GM18505 (cell line): Measurements from ENCODE around the gene SMIM11.
"Not testable (repeated sequence)": the region's sequence is repeated elsewhere in the genome, so short reads cannot be mapped to it uniquely, and the experiment has no call there.

Source experiments
- ATAC-seq: cut with Tn5 transposase; IDR thresholded peaks from one replicate; pipeline ENCODE4 v1.9.1; 2021; ENCODE audit not compliant: unreplicated experiment
- POLR2A ChIP-seq: IDR thresholded peaks from 4 replicates; pipeline ENCODE4 v1.6.1; 2011; ENCODE audit warnings: borderline replicate concordance; ENCODE audit not compliant: insufficient read depth, insufficient read length; ENCODE audit errors: extremely low read depth

SMIM11 gene

DNA sequence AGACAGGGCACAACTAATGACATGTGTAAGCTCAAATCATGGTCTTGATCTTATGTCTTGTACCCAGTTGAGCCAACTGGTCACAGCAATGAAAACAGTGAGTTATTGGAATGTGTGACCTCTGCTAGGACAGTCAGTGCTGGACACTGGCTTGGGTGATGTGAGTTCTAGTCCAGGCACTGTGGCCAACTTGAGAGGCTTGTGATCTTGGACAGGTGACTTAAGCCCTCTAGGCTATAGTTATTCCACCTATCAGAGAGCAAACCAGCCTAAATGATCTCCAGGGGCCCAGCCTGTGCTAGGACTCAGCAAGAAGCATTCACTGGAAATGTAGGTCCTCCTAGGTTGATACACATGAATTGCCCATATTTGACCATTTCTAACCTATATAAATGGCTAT, 10.4 kb upstream of the SMIM11 start:
- no peak for TF ChIP-seq POLR2A
- no peak for ATAC-seq

DNA sequence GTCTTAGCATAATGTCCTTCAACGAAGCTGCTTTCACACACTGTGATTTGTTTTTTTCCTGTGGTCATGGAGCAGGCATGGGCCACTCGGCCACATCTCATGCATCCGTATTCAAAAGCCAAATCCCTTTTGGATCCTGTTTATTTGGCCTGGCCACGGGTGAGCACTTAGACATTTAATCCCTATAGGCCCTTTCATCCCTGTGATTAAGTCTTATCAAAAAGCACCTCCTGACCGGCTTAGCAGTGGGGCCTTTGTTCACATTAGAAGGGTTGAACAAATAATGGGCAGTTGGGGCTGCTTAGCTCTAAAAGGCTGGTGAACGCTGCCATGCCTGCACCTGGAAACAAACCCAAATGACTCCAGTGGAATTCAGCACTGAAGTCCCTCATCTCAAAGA, 9.5 kb upstream of the SMIM11 start:
- no peak for ATAC-seq
- no peak for TF ChIP-seq POLR2A

DNA sequence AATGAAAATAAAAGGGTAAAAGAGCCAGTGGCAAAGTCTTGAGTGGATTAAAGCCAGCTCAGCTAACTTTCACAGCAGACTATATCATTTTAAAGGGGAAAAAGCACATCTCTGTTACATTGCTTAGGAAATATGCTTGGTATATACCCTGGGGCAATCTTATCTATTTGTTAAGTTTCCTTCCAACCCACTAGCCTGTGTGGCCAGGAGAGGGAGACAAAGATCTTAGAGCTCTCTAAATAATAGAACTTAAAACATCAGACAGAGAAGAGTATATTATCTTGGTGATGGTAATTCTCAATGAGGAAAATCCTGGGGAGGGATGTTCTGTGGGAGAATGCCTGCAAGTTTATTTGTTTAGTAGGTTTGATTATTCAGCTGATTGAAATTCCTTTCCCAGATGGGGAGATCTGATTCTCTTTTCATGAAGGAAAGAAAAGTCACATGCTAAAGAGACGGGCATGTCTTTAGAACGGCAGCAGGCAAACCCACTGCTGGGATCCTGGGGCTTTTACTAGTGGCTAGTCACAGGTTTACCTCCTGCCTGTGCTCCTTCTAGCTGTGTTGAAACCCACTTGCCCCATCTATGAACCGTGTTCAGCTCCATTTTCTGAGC, 7.9 kb upstream of the SMIM11 start:
- TF ChIP-seq POLR2A, result no peak
- ATAC-seq, result no peak

DNA sequence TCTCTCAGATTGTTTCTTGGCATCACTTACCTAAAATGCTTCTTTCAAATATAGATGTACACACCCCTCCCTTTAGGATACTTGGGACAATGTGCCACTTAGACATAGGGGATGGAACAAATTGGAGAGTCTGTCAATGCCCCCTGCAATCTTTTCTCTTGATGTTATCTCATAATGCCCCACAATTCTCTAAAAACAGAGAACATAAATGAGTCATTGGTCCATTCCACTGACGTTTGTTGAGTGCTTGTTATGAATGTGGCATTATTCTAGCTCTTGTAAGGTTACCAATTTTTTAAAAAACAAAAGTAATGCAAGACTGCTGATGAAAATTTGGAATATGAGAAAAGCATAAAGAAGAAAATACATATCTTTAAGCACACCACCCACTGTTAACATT, 5.6 kb upstream of the SMIM11 start:
- no peak for ATAC-seq
- TF ChIP-seq POLR2A, result no peak

DNA sequence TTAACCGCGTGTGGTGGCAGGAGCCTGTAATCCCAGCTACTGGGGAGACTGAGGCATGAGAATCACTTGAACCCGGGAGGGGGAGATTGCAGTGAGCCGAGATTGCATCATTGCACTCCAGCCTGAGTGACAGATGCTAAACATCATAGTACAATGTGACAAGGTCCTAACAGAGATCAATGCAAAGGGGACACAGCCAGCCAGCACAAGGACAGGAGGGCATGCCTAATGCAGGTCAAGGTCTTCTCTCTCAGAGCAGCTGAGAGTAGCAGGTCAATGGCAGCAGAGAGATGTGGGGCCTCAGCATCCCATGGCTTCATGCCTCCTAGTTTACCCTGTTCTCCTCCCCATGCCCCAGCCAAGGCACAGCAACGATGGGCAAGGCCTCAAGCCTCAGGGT, 3.0 kb upstream of the SMIM11 start:
- no peak for ATAC-seq
- TF ChIP-seq POLR2A, result no peak

DNA sequence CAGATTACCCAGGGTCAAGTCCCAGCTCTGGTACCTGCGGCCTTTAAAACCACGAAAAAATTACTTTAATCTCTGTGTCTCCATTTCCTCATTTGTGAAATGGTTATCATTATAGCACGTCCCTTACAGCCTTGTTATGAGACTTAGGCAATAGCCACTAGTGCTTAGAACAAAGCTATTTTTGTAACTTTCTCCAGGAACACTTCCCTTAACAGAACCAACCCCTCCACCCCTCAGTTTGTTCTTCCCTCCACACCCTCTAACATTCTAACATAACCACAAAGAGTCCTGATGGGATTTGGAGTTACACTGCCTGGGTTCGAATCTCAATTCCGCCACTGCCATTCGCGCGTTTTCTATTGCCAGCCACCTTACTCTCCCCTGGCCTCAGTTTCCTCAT, 845 bp upstream of the SMIM11 start:
- ATAC-seq, result not testable (repeated sequence)

DNA sequence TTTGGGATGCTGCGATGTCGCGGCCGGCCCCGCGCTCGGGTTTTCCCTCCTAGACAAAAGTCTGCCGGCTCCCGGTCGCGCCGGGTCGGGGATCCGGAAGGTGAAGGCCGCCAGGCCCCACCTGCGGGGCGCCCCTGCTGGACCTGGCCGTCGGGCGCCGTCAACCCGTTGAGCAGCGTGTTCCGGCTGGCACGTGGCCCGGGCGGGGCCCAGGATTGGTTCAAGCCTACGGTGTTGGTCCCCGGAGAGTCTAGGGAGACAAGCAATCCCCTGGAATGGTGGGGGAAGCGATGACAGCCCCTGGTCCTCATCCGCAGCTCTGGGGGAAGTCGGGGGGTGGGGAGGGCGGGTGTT, 289 bp downstream of the SMIM11 start:
- peak; percentile 62 for ATAC-seq

DNA sequence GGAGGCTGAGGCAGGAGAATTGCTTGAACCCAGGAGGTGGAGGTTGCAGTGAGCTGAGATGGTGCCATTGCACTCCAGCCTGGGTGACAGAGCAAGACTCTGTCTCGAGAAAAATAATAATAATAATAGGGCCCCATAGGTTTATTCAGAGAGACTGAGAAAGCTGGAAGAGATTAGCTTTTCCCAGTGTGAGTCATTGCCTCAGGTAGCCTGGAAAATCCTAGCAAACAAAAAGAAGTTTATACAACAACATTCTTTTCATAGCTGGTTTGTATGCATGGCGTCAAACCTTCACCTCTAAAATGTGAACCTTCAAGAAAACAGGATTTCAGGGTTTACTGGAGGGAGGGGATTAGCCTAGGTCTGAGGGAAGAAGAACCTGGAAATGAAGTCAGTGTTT, 7.8 kb downstream of the SMIM11 start:
- not testable (repeated sequence) for ATAC-seq

DNA sequence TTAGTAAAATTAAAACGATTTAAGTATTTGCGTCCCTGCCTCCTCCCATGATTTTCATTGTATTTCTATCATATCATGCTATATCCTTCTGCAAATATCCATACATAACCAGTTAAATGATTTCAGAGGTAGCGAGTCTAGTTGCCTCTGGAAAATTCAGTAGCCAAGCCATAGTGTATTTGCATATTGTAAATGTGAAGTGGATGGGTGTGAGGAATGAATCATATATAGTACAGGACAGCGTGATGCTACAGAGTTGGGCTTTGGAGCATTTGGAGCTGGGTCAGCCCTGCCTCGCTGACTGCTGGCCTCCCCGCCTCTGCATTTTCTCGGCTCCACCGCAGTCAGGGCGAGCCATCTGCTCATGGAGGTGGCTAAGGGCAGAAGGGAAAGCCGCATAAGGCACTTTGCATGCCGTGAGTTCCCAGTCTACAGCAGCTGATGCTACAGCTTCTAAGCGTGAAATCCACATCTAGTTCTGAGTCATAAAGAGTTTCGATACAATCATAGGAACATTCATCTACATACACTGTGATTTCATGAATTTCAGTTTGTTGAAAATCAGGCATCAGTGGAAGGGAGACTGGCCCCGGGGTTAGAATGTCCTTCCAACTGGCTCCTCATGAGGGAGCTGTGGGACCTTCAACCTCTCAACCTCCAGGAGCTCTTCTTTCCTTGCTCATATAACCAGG, 8.6 kb downstream of the SMIM11 start:
- ATAC-seq, result not testable (repeated sequence)

DNA sequence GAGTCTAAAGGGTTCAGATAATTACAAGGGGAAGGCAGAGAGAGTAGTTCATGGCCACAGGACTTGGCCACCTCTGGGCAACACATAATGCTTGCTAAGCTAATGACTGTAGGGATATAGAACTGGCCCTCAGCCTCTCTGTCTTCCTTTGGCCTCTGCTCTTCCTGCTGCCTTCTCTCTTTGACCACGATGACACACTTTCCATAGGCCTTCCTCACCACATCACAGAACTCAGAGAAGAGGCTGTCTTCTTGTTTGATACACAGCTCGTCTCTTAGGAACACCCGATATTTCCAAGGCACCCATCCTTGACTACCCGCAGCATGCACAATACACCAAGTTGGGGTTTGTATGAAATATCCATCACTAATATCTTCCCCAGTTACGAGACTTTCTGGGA, 25.2 kb downstream of the SMIM11 start:
- ATAC-seq, result not testable (repeated sequence)

DNA sequence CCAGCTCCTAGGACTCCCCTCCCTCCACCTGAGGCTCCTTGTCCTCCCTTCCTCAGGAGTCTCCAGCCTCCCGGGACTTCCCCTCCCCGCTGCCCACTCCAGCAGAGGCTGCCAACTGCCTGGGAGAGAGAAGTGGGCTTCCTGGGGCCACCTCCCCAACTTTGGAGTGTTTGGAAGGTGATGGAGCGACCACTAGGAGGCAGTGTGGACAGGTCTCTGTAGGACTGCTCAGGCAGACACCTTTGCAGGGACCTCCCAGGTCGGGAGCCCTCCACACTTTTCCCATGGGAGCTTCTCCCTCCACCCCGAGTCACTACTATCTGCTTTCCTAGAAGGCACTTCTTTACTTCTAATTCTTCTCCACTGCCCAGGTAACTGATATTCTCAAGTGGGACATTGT, 29.4 kb downstream of the SMIM11 start:
- not testable (repeated sequence) for ATAC-seq

DNA sequence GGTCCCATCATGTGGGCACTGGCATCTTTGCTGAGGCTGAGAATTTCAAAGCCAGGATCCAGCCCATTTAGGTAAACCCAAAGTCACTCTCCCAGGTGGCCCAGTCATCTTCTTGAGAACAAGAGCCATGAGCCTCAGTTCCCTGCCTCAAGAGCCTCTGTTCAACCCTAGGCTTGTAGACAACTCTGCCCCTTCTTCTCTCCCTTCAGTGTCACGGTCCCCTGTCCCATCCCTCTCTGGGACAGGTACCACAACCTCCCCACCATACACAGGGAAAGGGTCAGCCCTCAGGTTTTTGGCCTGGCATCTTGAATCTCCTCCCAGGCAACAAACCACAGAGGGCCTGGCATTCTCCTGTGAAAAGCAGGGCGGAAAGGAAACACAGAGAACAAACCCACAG, 30.4 kb downstream of the SMIM11 start:
- ATAC-seq, result not testable (repeated sequence)

DNA sequence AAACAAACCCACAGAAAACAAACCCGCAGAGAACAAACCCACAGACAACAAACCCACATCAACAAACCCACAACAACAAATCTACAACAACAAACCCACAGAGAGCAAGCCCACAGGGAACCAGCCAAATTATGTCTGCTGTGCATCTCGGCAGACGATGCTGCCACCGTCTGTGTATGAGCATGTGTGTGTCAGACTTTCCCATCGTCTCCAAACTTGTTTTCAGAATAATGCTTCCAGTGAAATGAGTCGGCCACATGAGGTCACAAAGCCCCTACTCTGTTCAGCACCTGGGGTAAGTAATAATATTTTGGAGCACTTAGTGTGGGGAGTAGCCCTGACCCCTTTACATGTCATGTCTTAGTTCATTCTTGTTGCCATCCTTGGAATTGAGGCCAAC, 30.8 kb downstream of the SMIM11 start:
- not testable (repeated sequence) for ATAC-seq

DNA sequence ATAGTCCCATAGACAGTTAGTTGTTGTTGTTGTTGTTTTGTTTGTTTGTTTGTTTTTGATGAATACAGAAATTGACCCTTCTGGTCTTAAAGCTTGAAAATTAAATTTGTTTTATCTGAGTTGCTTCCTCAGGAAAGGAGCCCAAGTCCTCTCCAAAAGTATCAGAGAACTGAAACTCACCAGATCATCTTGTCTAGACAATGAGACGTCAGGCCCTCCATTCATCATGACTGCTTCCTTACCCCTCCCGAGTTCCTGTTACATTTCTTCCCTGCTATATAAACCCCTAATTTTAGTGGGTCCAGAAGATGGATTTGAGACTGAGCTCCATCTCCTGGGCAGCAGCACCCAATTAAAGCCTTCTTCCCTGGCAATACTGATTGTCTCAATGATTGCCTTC, 31.4 kb downstream of the SMIM11 start:
- not testable (repeated sequence) for ATAC-seq

DNA sequence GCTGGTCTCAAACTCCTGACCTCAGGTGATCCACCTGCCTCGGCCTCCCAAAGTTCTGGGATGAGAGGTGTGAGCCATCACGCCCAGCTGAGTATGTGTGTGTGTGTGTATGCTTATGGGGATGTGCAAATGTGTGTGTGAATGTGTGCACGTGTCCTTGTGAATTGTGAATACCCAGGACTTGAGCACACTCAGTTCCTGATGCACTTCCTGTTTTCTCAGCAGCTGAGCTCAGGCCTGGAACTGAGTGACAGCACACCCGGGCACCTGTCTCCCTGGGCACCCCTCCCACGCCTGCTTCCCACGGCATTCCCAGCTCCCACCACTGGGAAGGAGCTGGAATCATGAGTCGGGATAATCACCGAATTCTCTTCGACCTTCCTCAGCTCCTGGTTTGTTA, 32.0 kb downstream of the SMIM11 start:
- ATAC-seq, result not testable (repeated sequence)

DNA sequence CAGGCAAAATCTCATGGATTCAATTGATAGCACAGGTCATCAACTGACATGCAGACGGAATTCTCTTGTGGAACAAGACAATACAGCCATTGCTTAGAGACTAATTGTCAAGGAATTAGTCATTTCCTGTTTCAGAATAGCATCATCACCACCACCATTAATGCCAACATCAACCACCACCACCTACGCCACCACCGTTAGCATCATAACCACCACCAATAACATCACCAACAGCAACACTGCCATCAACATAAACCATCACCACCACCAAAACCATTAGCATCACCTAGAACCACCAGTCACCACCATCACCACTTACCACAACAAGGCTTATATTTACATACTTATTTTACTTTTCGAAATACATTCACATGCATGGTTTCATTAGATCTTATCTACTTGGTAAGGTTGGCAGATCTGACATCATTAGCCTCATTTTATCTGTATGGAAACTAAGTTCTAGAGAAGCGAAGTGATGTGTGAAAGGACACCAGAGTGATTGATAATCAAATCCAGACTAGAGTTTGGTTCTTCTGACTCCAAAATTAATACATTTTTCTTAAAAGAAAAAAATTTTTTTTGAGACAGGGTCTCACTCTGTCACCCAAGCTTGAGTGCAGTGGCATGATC, 42.3 kb downstream of the SMIM11 start:
- ATAC-seq, result not testable (repeated sequence)

DNA sequence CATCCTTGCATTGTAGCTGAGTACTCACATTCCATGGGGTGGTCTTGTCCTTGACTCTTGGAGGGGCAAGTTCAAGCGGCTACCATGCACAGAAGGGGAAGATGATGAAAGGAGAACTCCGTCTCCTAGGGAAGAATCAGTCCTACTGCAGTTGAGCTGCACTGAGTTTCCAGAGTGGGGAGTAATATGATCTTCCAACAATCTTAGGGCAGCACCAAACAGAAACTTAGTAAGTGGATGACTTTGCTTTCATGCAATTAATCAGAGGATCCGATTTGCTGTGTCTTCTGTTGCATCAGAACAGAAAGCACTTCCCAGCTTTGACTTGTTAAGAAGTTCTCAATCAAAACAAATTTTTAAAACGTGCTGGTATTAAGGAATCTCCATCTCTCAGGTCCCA, 48.5 kb downstream of the SMIM11 start, which contains the start of gene SMIM34:
SMIM34 (minus strand) TSS at position 147 of the 400 bp plus-strand sequence; CDS start at position 35, 112 bp downstream.
- not testable (repeated sequence) for ATAC-seq

DNA sequence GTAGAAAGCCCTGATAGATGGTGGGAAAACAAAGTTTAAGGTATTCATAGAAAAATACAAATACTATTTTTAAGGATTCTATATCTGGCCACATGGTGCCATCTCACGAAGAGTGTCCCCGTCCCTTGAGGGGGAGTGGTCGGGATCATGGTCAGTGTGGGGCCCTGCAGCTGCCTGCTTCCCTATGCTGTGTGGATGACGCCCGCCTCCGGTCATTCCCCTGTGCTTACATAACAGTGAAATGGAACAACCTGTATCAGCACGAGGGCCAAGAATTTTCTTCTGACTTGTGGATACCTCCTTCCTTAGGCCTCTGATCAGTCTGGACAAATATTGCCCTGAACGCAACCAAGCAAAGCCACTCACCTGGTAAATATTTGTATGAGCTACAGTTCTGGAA, 52.0 kb downstream of the SMIM11 start:
- ATAC-seq, result not testable (repeated sequence)

DNA sequence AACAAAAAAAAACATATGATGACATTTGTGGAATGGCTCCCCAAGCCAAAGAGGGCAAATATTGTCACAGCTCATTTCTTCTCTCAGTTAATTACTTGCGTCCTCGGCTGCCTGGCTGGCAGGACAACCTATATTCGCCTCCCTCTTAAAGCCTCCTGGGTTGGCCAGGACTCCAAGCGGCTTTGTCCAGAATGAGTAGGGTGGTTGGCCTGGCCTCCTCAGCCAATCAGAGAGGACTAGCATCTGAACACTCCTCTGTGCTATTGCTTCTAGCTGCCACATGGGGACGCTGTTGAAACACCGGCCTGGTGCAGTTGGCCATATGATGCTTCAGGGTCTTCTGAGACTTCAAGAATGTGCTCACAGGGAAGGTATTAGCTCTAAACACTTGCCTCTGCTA, 53.1 kb downstream of the SMIM11 start:
- ATAC-seq, result not testable (repeated sequence)

DNA sequence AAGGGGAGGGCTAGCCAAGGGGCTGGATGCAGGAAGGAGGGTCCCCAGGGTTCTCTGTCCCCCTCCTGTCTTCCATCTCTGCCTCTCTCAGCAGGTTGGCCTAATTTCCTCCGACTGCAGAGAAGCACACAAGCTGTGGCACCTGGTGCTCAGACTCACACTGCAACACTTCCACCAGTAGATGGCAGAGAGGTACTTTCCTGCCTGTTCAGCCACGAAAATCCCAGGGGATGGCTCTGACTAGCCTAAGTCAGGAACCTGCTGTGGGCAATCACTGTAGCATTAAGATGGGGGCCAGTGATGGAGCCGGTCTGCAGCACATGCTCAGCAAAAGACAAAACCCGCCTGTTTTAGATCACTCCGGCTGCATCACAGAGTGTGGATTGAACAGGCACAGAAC, 54.4 kb downstream of the SMIM11 start:
- ATAC-seq, result not testable (repeated sequence)
